Choroid plexus epithelial cell (primary cell): ENCODE measurements around the gene TMBIM1.

Experiments used
- DNase-seq: peaks from one replicate; pipeline ENCODE4 v3.0.0-alpha.2; 2010; ENCODE audit warnings: low read depth
- H3K4me3 ChIP-seq: 2 replicates; pipeline ENCODE4 v1.5.1; 2011; ENCODE audit warnings: low read depth, mild to moderate bottlenecking, control low read depth, low read length, moderate library complexity
- CTCF ChIP-seq: conservative IDR thresholded peaks from 2 replicates; pipeline ENCODE4 v1.5.1; 2011; ENCODE audit warnings: low read depth, mild to moderate bottlenecking, control low read depth, inconsistent platforms, low read length, moderate library complexity

Gene TMBIM1

GRCh38 chr2:218234521-218234920 is 57.8 kb downstream of the TMBIM1 start:
- TF ChIP-seq CTCF, result no peak
- no peak for DNase-seq

GRCh38 chr2:218233543-218233942 is 58.8 kb downstream of the TMBIM1 start:
- no peak for DNase-seq
- H3K4me3 ChIP-seq, result no peak overlapping the region
- TF ChIP-seq CTCF, result no peak

More at GRCh38 chr2:218234521-218234920, 57.8 kb downstream of the TMBIM1 start:
- H3K4me3 ChIP-seq, result no peak overlapping the region

- no peak overlapping the region for H3K4me3 ChIP-seq
- TF ChIP-seq CTCF, result peak; percentile 38
- DNase-seq, result peak; percentile 83
Measured at GRCh38 chr2:218230882-218231281, 61.4 kb downstream of the TMBIM1 start.

GRCh38 chr2:218229851-218230250 is 62.5 kb downstream of the TMBIM1 start:
- H3K4me3 ChIP-seq, result no peak overlapping the region
- DNase-seq, result peak; percentile 25
- no peak for TF ChIP-seq CTCF

- H3K4me3 ChIP-seq, result no peak overlapping the region
- DNase-seq, result peak; percentile 91
- TF ChIP-seq CTCF, result no peak
Measured at GRCh38 chr2:218229239-218229638, 63.1 kb downstream of the TMBIM1 start.

- H3K4me3 ChIP-seq, result no peak overlapping the region
- TF ChIP-seq CTCF, result no peak
- peak; percentile 27 for DNase-seq
Measured at GRCh38 chr2:218228366-218229090, 63.8 kb downstream of the TMBIM1 start.

- no peak for TF ChIP-seq CTCF
- no peak for DNase-seq
- no peak overlapping the region for H3K4me3 ChIP-seq
Measured at GRCh38 chr2:218226903-218227302, 65.4 kb downstream of the TMBIM1 start.
